Hematopoietic multipotent progenitor cell (in vitro differentiated cells): ENCODE results near the gene LCE7A. TPM values are rescaled to one million over a fixed set of nuclear protein-coding genes. Genes with fewer than 3 reads are reported as not detected.
A peak's percentile ranks its signal among the peaks of the same experiment; 100 is the strongest.

Experiments
- DNase-seq, 3 donors: peaks; one replicate each; pipeline ENCODE4 v3.0.0-alpha.2; 2011 to 2015; ENCODE audit warnings: low read depth in 2 of 3, low spot score in 2 of 3
- total RNA-seq: library from RNA; depleted of rRNA; stranded (reverse); fragments of >200 nt; gene quantifications from one replicate; pipeline ENCODE4 v1.2.3, GENCODE V29; 2012

The LCE7A gene
- total RNA-seq, result not detected

- no peak for DNase-seq
Measured at GRCh38 chr1:152859696-152860095, at the start of gene LCE7A. Gene LCE7A, plus strand, starts transcription at chr1:152859996. Its CDS starts 702 bp downstream, at chr1:152860698.

- no peak for DNase-seq
Measured at GRCh38 chr1:152811050-152811449, 48.7 kb upstream of the LCE7A start.

- DNase-seq, result no peak
Measured at GRCh38 chr1:152811671-152812070, 48.1 kb upstream of the LCE7A start, which contains the start of gene LCE1B. Gene LCE1B, plus strand, starts transcription at chr1:152811971. Its CDS starts 476 bp downstream, at chr1:152812447.

GRCh38 chr1:152817309-152817708 is 42.5 kb upstream of the LCE7A start:
- DNase-seq, result no peak

- DNase-seq, result no peak
Measured at GRCh38 chr1:152823294-152823693, 36.5 kb upstream of the LCE7A start.

GRCh38 chr1:152824964-152825363 is 34.8 kb upstream of the LCE7A start:
- DNase-seq, result no peak

- no peak for DNase-seq
Measured at GRCh38 chr1:152827173-152827572, 32.6 kb upstream of the LCE7A start, which contains the start of gene LCE1A. Gene LCE1A, plus strand, starts transcription at chr1:152827473. Its CDS starts 0 bp downstream, at chr1:152827473.

- no peak for DNase-seq
Measured at GRCh38 chr1:152836870-152837269, 22.9 kb upstream of the LCE7A start.

- no peak for DNase-seq
Measured at GRCh38 chr1:152842556-152842955, 17.2 kb upstream of the LCE7A start, which contains the start of gene LCE6A. Gene LCE6A, plus strand, starts transcription at chr1:152842856. Its CDS starts 665 bp downstream, at chr1:152843521.

GRCh38 chr1:152855661-152856060 is 4.1 kb upstream of the LCE7A start:
- no peak for DNase-seq

GRCh38 chr1:152858062-152858461 is 1.7 kb upstream of the LCE7A start:
- no peak for DNase-seq

- no peak for DNase-seq
Measured at GRCh38 chr1:152860129-152860528, 333 bp downstream of the LCE7A start.

GRCh38 chr1:152861374-152861773 is 1.6 kb downstream of the LCE7A start:
- DNase-seq, result no peak

- DNase-seq, result no peak
Measured at GRCh38 chr1:152864443-152864842, 4.6 kb downstream of the LCE7A start.

GRCh38 chr1:152866321-152866720 is 6.5 kb downstream of the LCE7A start:
- no peak for DNase-seq

- DNase-seq, result peak; percentile 6 to 79 (median 51)
Measured at GRCh38 chr1:152869808-152870419, 10.1 kb downstream of the LCE7A start.

GRCh38 chr1:152870831-152871730 is 11.3 kb downstream of the LCE7A start:
- DNase-seq, result peak in 2 of 3 donors; percentile 13 to 55

GRCh38 chr1:152871731-152872126 is 11.9 kb downstream of the LCE7A start:
- DNase-seq, result no peak

GRCh38 chr1:152873495-152873894 is 13.7 kb downstream of the LCE7A start:
- DNase-seq, result no peak

- no peak for DNase-seq
Measured at GRCh38 chr1:152876827-152877226, 17.0 kb downstream of the LCE7A start.

- no peak for DNase-seq
Measured at GRCh38 chr1:152878042-152878441, 18.2 kb downstream of the LCE7A start, which contains the start of gene SMCP. Gene SMCP, plus strand, starts transcription at chr1:152878322. Its CDS starts 6,101 bp downstream, at chr1:152884423.
